ENCODE measurements around the gene ZBTB25.

- TF ChIP-seq CTCF (IDR thresholded peaks at IDR 0.05) (no peak), POLR2A (IDR thresholded peaks at IDR 0.05) (no peak), EP300 (IDR thresholded peaks at IDR 0.05) (no peak)
These were observed 59.5 kb downstream of the ZBTB25 start for GRCh38 chr14:64444140-64444539.

Data from sigmoid colon (tissue), 4 donors.